IgD-negative memory B cell (primary cell): Measurements from ENCODE around the gene IKZF1. TPM values are rescaled to one million over a fixed set of nuclear protein-coding genes. Genes with fewer than 3 reads are reported as not detected.
A peak's percentile ranks its signal among the peaks of the same experiment; 100 is the strongest.

Experiments
- H3K27ac Mint-ChIP-seq, 3 donors: one replicate each; pipeline ENCODE4 v1.8.0; 2020 to 2022; ENCODE audit warnings: mild to moderate bottlenecking in 3 of 3, mixed read lengths in 3 of 3, moderate library complexity in 1 of 3
- H3K27me3 Mint-ChIP-seq: one replicate; pipeline ENCODE4 v1.8.0; 2021; ENCODE audit warnings: mixed read lengths
- H3K36me3 Mint-ChIP-seq: one replicate; pipeline ENCODE4 v1.8.0; 2020; ENCODE audit warnings: mild to moderate bottlenecking, mixed read lengths
- H3K4me1 Mint-ChIP-seq, 3 donors: one replicate each; pipeline ENCODE4 v1.8.0; 2020 to 2022; ENCODE audit warnings: mixed read lengths in 3 of 3, mild to moderate bottlenecking in 1 of 3
- H3K4me3 Mint-ChIP-seq, 4 donors: one replicate each; pipeline ENCODE4 v1.8.0; 2020 to 2022; ENCODE audit warnings: mild to moderate bottlenecking in 4 of 4, mixed read lengths in 4 of 4, moderate library complexity in 3 of 4
- H3K9me3 Mint-ChIP-seq, 3 donors: one replicate each; pipeline ENCODE4 v1.8.0; 2020 to 2021; ENCODE audit warnings: mixed read lengths in 3 of 3, mild to moderate bottlenecking in 1 of 3
- polyA plus RNA-seq: library from polyadenylated mRNA; unstranded; fragments of 300-500 nt; fragmentation: Illumina TruSeq; gene quantifications from one replicate; pipeline ENCODE4 v1.2.3, GENCODE V29; 2021

The IKZF1 gene
- 213 TPM for polyA plus RNA-seq

- Mint-ChIP-seq H3K9me3 (no peaks in the 10 kb centered on the region), H3K4me1 (peaks cover 12 to 18% (median 14%) of the 10 kb centered on the region in 3 donors), H3K27ac (peak within 1 kb of the TSS; percentile 80 to 100 (median 97)), H3K4me3 (peak within 1 kb of the TSS; percentile 95 to 100 (median 100)), H3K27me3 (no peaks in the 10 kb centered on the region), H3K36me3 (peaks cover 7% of the 10 kb centered on the region)
Measured at GRCh38 chr7:50304129-50304910, at the start of gene IKZF1. IKZF1 (plus strand) TSS chr7:50304716; CDS start chr7:50319062, 14,346 bp downstream.

DNA sequence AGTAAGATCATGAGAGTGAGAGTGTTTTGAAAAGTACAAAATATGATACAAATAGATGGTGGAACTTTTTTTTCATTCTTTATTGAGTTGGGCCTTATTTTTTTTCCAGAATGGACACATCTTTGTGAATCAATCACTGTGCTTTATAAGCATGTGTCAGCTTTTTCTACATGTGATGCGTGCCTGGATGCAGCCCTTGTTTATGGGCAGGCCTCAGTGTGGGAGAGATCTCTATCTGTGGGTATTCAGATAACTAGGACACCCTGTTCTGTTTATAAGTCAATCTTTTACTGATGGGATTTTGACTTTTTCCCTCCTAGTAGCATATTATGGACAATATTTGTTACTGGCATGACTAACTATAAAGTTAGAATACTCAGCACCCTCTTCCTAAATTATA is 42.9 kb upstream of the IKZF1 start:
- H3K27ac Mint-ChIP-seq, result peak overlapping the region in 2 of 3 donors; percentile 64 to 88
- H3K9me3 Mint-ChIP-seq, result no peaks in the 10 kb centered on the region
- H3K36me3 Mint-ChIP-seq, result no peaks in the 10 kb centered on the region
- H3K4me1 Mint-ChIP-seq, result peaks cover 52 to 59% (median 57%) of the 10 kb centered on the region in 3 donors
- no peak overlapping the region for H3K4me3 Mint-ChIP-seq
- peaks cover 2% of the 10 kb centered on the region for H3K27me3 Mint-ChIP-seq

GRCh38 chr7:50262446-50262845 is 42.1 kb upstream of the IKZF1 start:
- Mint-ChIP-seq H3K4me3 (no peak overlapping the region), H3K4me1 (peaks cover 60 to 67% (median 66%) of the 10 kb centered on the region in 3 donors), H3K27ac (peak overlapping the region in 2 of 3 donors; percentile 87 to 88), H3K9me3 (no peaks in the 10 kb centered on the region), H3K36me3 (no peaks in the 10 kb centered on the region), H3K27me3 (peaks cover 2% of the 10 kb centered on the region)

DNA sequence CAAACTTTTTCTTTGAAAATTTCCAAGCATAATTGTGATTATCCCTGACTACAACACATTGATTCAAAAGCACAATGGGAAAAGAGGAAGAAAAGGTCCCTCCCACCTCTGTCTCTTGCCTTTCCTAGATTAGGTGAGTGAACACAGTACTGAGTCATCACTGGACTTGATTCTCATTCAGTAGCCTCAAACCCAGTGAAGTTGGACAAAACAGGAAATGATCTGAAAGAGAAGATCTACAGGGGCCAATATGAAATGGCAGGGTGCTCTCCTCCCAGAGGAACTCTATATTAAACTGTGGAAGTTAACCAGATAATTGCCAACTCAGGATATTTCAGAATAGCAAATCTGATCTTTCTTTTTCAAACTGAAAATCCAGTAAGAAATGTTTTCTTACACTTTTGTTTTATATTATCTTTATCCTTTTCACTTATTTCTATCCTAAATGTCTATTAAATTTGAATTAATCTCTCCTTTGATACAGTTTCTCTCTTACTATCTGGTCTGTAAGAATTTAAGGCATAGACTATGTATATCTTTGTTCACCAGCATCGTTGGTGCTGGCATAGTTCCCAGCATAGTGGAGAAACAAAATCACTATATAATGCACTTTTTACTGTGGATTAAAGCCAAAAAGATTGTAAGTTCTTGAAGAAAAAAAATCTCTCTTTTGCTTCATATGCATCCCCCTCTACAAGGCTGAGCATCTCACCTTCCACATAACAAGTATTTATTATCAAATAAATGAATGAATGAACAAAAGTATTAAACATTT is 41.4 kb upstream of the IKZF1 start:
- H3K27ac Mint-ChIP-seq, result peak overlapping the region in 2 of 3 donors; percentile 87 to 88
- H3K27me3 Mint-ChIP-seq, result peaks cover 2% of the 10 kb centered on the region
- H3K36me3 Mint-ChIP-seq, result no peaks in the 10 kb centered on the region
- peak overlapping the region in 2 of 4 donors; percentile 53 to 73 for H3K4me3 Mint-ChIP-seq
- H3K9me3 Mint-ChIP-seq, result no peaks in the 10 kb centered on the region
- H3K4me1 Mint-ChIP-seq, result peaks cover 66 to 73% (median 72%) of the 10 kb centered on the region in 3 donors

GRCh38 chr7:50264908-50265307 is 39.6 kb upstream of the IKZF1 start:
- no peaks in the 10 kb centered on the region for H3K36me3 Mint-ChIP-seq
- H3K4me3 Mint-ChIP-seq, result peak overlapping the region in 3 of 4 donors; percentile 4 to 64 (median 18)
- H3K27me3 Mint-ChIP-seq, result peaks cover 2% of the 10 kb centered on the region
- no peaks in the 10 kb centered on the region for H3K9me3 Mint-ChIP-seq
- H3K27ac Mint-ChIP-seq, result peak overlapping the region; percentile 0 to 71 (median 67)
- peaks cover 80 to 88% (median 81%) of the 10 kb centered on the region in 3 donors for H3K4me1 Mint-ChIP-seq

- H3K4me3 Mint-ChIP-seq, result peak overlapping the region; percentile 10 to 93 (median 82)
- H3K36me3 Mint-ChIP-seq, result peaks cover 2% of the 10 kb centered on the region
- peaks cover 2% of the 10 kb centered on the region for H3K27me3 Mint-ChIP-seq
- H3K9me3 Mint-ChIP-seq, result no peaks in the 10 kb centered on the region
- peaks cover 81 to 94% (median 88%) of the 10 kb centered on the region in 3 donors for H3K4me1 Mint-ChIP-seq
- peak overlapping the region in 2 of 3 donors; percentile 67 to 94 for H3K27ac Mint-ChIP-seq
Measured at GRCh38 chr7:50265968-50266634, 38.4 kb upstream of the IKZF1 start.

DNA sequence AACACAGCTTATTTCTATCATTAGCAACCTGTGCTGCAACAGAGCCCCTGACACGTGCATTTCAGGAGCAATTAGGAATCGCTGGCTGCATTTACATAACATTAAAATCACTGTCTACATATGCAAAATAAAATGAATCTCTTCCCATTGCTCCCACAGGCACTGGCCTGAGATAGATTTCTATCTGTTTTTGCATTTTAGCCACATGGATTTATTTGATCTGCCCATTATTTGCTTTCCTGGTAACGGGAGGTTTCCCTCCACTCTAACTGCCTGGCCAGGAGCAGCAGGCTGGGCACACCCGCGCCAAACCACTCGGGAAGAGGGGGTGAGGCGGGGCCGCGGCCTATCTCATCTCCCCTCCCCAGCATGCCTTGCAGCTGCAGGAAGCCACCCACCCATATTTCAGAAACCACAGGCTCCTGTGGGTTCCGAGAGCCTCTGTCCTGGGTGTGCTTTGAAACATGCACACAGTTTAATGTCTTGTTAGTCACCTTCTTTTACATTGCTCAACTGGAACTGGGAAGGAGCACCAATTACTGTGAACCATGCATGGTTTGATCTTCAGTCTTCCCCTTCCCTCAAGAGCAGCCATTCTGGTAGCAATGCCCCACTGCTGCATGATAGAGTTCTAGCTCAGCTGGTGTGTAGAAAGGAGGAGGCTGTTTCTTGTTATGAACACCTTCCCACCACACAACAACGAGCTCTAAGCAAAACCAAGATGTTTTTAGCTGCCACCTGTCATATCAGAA is 37.7 kb upstream of the IKZF1 start:
- Mint-ChIP-seq H3K36me3 (peaks cover 2% of the 10 kb centered on the region), H3K4me1 (peaks cover 79 to 94% (median 87%) of the 10 kb centered on the region in 3 donors), H3K9me3 (no peaks in the 10 kb centered on the region), H3K27ac (peak overlapping the region; percentile 43 to 94 (median 73)), H3K4me3 (peak overlapping the region; percentile 79 to 93 (median 82)), H3K27me3 (peaks cover 2% of the 10 kb centered on the region)

DNA sequence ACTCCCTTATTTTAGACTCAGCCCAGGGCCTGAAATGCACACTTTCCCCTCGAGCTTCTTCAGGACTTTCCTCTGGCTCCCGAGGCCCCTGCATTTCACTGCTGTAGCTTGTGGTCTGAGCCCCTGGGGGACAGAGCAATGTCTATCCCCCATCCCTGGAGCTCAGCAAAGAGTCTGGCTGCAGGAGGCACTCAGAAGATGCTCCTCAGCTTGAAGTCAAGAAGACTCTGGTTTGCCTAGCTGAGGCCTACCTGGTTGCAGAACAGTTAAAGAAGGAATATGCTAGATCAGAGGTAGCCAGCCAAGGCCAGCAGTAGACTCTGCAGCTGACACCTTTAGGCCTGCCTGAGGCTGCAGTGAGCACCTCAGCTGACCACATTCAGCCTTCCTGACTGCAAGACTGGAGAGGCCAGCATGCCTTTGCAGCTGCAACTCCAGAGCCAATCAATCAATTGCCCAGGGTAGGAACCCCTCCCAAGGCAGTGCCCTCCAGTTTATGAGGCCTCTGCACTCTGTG is 36.9 kb upstream of the IKZF1 start:
- Mint-ChIP-seq H3K27ac (peak overlapping the region; percentile 43 to 94 (median 73)), H3K27me3 (peaks cover 2% of the 10 kb centered on the region), H3K4me3 (peak overlapping the region; percentile 79 to 93 (median 82)), H3K4me1 (peaks cover 82 to 94% (median 84%) of the 10 kb centered on the region in 3 donors), H3K36me3 (peaks cover 2% of the 10 kb centered on the region), H3K9me3 (no peaks in the 10 kb centered on the region)

GRCh38 chr7:50268223-50268622 is 36.3 kb upstream of the IKZF1 start:
- peaks cover 2% of the 10 kb centered on the region for H3K36me3 Mint-ChIP-seq
- no peaks in the 10 kb centered on the region for H3K9me3 Mint-ChIP-seq
- H3K4me1 Mint-ChIP-seq, result peaks cover 82 to 94% (median 84%) of the 10 kb centered on the region in 3 donors
- H3K27me3 Mint-ChIP-seq, result peaks cover under 1% of the 10 kb centered on the region
- H3K4me3 Mint-ChIP-seq, result peak overlapping the region; percentile 21 to 93 (median 76)
- H3K27ac Mint-ChIP-seq, result peak overlapping the region in 2 of 3 donors; percentile 43 to 94

- Mint-ChIP-seq H3K27ac (peak overlapping the region; percentile 13 to 94 (median 90)), H3K36me3 (peaks cover 2% of the 10 kb centered on the region), H3K4me1 (peaks cover 82 to 95% (median 83%) of the 10 kb centered on the region in 3 donors), H3K9me3 (no peaks in the 10 kb centered on the region), H3K27me3 (no peaks in the 10 kb centered on the region), H3K4me3 (peak overlapping the region in 3 of 4 donors; percentile 74 to 86 (median 79))
Measured at GRCh38 chr7:50268990-50269389, 35.5 kb upstream of the IKZF1 start.

DNA sequence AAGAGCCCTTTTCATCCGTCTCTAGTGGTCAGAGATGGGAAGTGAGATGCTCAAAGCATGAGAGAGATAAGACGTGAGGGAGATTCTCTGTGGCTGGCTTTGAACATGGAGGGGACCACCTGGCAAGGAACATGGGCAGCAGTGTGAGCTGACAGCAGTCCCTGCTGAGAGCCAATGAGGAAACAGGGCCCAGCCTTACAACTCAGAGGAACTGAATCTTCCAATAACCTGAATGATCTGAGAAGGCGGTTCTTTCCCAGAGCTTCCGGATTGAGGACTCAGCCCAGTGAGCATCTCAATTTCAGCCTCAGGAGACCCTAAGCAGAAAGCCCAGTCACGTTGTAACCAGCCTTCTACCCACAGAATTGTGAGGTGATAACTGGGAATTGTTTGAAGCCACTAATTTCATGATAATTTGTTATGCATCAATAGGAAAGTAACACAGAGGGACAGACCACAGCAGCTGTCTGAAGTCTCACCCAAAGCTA is 33.9 kb upstream of the IKZF1 start:
- Mint-ChIP-seq H3K27me3 (no peaks in the 10 kb centered on the region), H3K36me3 (peaks cover 2% of the 10 kb centered on the region), H3K4me1 (peaks cover 80 to 92% (median 85%) of the 10 kb centered on the region in 3 donors), H3K27ac (peak overlapping the region; percentile 13 to 95 (median 89)), H3K9me3 (no peaks in the 10 kb centered on the region), H3K4me3 (peak overlapping the region in 3 of 4 donors; percentile 2 to 90 (median 73))

DNA sequence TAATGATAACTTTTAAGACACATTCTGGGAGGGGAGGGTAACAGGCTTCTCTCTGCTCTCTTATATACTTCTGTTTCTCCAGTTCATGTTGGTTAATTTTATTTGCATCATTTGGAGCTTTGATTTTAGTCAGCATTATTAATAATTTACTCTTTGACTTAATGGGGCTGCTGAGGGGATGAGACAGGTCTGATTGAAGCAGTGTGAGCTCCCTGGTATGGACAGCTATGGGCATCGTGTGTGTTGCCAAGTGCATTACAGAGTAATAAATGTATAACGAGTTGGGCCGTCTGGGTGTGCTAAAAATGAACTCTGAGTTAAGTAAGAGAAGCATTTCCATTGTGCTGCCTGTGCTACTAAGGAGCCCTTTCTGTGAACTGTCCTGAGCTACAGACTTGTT is 31.7 kb upstream of the IKZF1 start:
- Mint-ChIP-seq H3K9me3 (no peaks in the 10 kb centered on the region), H3K27ac (peak overlapping the region in 1 of 3 donors; percentile 56), H3K27me3 (no peaks in the 10 kb centered on the region), H3K4me3 (peak overlapping the region in 3 of 4 donors; percentile 1 to 41 (median 33)), H3K36me3 (peaks cover 2% of the 10 kb centered on the region), H3K4me1 (peaks cover 71 to 89% (median 82%) of the 10 kb centered on the region in 3 donors)

DNA sequence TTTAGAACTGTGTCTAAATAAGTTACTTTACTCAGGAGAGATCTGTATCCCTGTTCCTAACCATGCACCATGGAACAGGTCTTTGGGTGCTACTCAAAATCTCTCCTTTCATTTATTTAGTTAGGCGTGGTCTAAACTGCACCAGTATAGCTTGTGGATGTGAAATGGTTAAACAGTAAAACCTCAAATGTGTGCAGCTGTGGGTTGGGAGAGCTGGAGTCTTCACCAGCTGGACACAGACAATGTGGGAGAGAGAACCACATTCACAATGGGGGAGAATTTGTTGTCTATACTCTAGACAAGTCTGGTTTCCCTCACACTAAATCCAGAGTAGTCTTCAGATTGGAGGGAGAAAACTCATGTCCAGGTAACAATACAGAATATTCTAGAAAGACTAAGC is 31.2 kb upstream of the IKZF1 start:
- Mint-ChIP-seq H3K36me3 (peaks cover 2% of the 10 kb centered on the region), H3K9me3 (no peaks in the 10 kb centered on the region), H3K4me3 (no peak overlapping the region), H3K27me3 (no peaks in the 10 kb centered on the region), H3K27ac (peak overlapping the region in 1 of 3 donors; percentile 56), H3K4me1 (peaks cover 66 to 84% (median 77%) of the 10 kb centered on the region in 3 donors)
